ENCODE results near the gene ITGA11. TPM values are rescaled to one million over a fixed set of nuclear protein-coding genes. Genes with fewer than 3 reads are reported as not detected.

The ITGA11 gene
- total and polyA plus RNA-seq, 8 donors, result 0.08 to 12.1 (median 2.0) TPM

- Histone ChIP-seq H3K36me3 (no peaks in the 10 kb centered on the region), H3K27me3 (peaks cover 0 to 22% (median 0%) of the 10 kb centered on the region in 3 donors), H3K9me3 (peaks cover 0 to 5% (median 0%) of the 10 kb centered on the region in 4 donors), H3K4me1 (peaks cover 0 to 7% (median 0%) of the 10 kb centered on the region in 4 donors), H3K4me3 (no peak overlapping the region), H3K27ac (no peak overlapping the region)
- no peak for TF ChIP-seq EP300 (IDR thresholded peaks at IDR 0.05)
- TF ChIP-seq POLR2AphosphoS5 (IDR thresholded peaks at IDR 0.05), result no peak
- TF ChIP-seq, protein P1, sequence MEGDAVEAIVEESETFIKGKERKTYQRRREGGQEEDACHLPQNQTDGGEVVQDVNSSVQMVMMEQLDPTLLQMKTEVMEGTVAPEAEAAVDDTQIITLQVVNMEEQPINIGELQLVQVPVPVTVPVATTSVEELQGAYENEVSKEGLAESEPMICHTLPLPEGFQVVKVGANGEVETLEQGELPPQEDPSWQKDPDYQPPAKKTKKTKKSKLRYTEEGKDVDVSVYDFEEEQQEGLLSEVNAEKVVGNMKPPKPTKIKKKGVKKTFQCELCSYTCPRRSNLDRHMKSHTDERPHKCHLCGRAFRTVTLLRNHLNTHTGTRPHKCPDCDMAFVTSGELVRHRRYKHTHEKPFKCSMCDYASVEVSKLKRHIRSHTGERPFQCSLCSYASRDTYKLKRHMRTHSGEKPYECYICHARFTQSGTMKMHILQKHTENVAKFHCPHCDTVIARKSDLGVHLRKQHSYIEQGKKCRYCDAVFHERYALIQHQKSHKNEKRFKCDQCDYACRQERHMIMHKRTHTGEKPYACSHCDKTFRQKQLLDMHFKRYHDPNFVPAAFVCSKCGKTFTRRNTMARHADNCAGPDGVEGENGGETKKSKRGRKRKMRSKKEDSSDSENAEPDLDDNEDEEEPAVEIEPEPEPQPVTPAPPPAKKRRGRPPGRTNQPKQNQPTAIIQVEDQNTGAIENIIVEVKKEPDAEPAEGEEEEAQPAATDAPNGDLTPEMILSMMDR (IDR thresholded peaks at IDR 0.05), result no peak
- TF ChIP-seq POLR2A (IDR thresholded peaks at IDR 0.05), result no peak
- intact Hi-C loops (cut with DNase I; ENCODE audit: low total_unique reads), result loop anchor here (10.0 kb wide), 2 partner anchors 83 to 133 kb away; no protein-coding TSS in a partner anchor
- DNase-seq, result peak in 1 of 2 donors; percentile 15
- 74 to 84% (median 82%) methylated on average over 12 of the region's 12 CpGs for WGBS, 5 donors
These were observed 44.4 kb downstream of the ITGA11 start for GRCh38 chr15:68387381-68388143.

- Histone ChIP-seq H3K4me3 (no peak overlapping the region), H3K4me1 (peaks cover 0 to 7% (median 0%) of the 10 kb centered on the region in 4 donors), H3K27ac (no peak overlapping the region), H3K36me3 (no peaks in the 10 kb centered on the region), H3K9me3 (no peaks in the 10 kb centered on the region), H3K27me3 (peaks cover 0 to 22% (median 0%) of the 10 kb centered on the region in 3 donors)
- peak in 1 of 2 donors; percentile 11 for DNase-seq
- 71 to 78% (median 76%) methylated on average over 9 of the region's 9 CpGs for WGBS, 5 donors
- intact Hi-C loops (cut with DNase I; ENCODE audit: low total_unique reads), result loop anchor here (10.0 kb wide), 2 partner anchors 82 to 132 kb away; no protein-coding TSS in a partner anchor
- TF ChIP-seq POLR2A (IDR thresholded peaks at IDR 0.05), result no peak
- TF ChIP-seq, protein P1 (IDR thresholded peaks at IDR 0.05), result no peak
- TF ChIP-seq POLR2AphosphoS5 (IDR thresholded peaks at IDR 0.05), result no peak
- no peak for TF ChIP-seq EP300 (IDR thresholded peaks at IDR 0.05)
These were observed 45.2 kb downstream of the ITGA11 start for GRCh38 chr15:68386587-68387288.

DNA sequence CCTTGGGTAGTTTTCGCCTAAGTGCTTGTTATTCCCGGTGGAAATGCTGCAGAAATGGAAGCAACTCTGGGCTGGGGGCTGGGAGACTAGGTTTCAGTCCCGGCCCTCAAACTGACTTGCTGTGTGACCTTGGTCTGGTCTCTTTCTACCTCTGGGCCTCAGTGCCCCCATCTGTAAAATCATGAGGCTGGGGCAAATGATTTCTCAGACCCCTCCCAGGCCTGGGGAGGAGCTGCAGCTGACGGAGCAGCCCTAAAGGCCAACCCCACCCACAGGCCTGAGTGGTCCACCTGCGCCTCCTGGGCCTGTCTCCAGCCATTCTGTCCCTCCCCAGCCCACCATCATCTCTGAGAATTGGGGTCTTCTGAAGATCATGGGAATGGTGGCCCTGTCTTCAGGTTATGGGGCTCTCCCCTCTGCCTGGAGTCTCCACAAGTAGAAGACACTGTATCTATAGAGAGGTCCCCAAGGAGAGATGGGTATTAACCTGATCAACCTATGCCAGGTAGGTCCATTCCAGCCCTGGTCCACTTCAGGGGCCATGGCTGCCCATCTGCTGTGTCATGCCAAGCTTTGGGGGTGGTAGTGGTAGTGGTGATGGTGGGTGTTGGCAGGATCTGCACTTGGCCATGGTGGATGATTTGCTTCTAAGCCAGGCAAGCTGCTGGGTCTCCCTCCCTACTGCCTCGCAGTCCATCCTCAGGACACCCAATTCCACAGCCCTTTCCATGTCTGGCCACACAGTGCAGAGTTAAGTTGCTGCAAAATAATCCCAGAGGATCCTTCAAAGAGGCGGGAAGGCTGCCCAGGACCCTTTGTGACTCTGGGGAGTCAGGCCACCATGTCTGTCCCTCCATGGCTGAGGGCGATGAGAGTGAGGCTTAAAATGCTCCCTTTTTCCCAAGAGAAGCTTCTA is 46.0 kb downstream of the ITGA11 start:
- WGBS, 5 donors, result 73 to 91% (median 89%) methylated on average over 4 to 8 of the region's 8 CpGs
- H3K27ac ChIP-seq, result no peak overlapping the region
- TF ChIP-seq EP300 (IDR thresholded peaks at IDR 0.05) (no peak), POLR2A (IDR thresholded peaks at IDR 0.05) (no peak), POLR2AphosphoS5 (IDR thresholded peaks at IDR 0.05) (no peak)
- TF ChIP-seq, protein P1 (IDR thresholded peaks at IDR 0.05), result no peak
- H3K4me3 ChIP-seq, result no peak overlapping the region
- peaks cover 0 to 7% (median 0%) of the 10 kb centered on the region in 4 donors for H3K4me1 ChIP-seq
- intact Hi-C loops (cut with DNase I; ENCODE audit: low total_unique reads), result loop anchor here (10.0 kb wide), 2 partner anchors 81 to 131 kb away; no protein-coding TSS in a partner anchor
- H3K9me3 ChIP-seq, result no peaks in the 10 kb centered on the region
- no peaks in the 10 kb centered on the region for H3K36me3 ChIP-seq
- H3K27me3 ChIP-seq, result peaks cover 0 to 17% (median 0%) of the 10 kb centered on the region in 3 donors
- DNase-seq, result peak in 1 of 2 donors; percentile 5

Data from stomach (tissue), 9 donors.